Measurements from ENCODE around the gene MAP4K3.

DNA sequence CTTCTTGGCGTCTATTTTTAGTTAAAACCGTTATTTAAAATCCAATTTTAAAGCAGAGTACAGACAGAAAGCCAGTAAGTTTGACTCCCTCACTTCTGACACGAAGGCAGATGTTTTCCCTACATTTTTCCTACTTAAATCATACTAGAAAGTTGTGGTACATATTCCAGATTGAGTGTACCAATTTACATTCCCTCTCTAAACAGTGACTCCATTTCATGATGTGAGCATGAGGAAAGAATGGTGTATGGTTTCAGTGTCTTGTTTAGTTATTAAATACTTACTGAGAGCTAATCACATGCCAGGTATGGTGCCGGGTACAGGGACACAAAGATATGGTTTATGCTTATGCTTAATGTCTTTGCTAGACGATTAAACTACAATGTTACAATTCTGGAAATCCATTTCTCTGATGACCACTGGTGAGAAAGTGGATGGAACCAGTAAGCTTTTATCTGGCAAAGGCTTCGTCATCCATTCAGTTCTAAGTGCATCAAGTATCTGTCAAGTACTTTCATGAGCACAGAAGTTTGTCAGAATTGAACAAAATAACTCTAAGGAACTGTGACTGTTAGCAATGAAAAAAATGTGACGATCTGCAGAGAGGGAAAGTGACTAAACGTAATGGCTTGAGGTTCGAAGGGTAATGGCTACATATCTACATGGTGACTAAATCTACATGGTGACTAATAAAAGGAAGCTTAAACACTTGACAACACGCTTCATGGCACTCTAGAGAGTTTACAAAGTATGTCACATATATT, 25.7 kb downstream of the MAP4K3 start:
- TF ChIP-seq TAF1 (IDR thresholded peaks at IDR 0.05; ENCODE audit: borderline replicate concordance, insufficient read depth, low read length) (no peak), POLR2AphosphoS5 (IDR thresholded peaks at IDR 0.05; ENCODE audit: low read depth, low read length) (no peak), SIN3A (IDR thresholded peaks at IDR 0.05; ENCODE audit: borderline replicate concordance, insufficient read depth, low read length) (no peak)
- TF ChIP-seq, protein P1, sequence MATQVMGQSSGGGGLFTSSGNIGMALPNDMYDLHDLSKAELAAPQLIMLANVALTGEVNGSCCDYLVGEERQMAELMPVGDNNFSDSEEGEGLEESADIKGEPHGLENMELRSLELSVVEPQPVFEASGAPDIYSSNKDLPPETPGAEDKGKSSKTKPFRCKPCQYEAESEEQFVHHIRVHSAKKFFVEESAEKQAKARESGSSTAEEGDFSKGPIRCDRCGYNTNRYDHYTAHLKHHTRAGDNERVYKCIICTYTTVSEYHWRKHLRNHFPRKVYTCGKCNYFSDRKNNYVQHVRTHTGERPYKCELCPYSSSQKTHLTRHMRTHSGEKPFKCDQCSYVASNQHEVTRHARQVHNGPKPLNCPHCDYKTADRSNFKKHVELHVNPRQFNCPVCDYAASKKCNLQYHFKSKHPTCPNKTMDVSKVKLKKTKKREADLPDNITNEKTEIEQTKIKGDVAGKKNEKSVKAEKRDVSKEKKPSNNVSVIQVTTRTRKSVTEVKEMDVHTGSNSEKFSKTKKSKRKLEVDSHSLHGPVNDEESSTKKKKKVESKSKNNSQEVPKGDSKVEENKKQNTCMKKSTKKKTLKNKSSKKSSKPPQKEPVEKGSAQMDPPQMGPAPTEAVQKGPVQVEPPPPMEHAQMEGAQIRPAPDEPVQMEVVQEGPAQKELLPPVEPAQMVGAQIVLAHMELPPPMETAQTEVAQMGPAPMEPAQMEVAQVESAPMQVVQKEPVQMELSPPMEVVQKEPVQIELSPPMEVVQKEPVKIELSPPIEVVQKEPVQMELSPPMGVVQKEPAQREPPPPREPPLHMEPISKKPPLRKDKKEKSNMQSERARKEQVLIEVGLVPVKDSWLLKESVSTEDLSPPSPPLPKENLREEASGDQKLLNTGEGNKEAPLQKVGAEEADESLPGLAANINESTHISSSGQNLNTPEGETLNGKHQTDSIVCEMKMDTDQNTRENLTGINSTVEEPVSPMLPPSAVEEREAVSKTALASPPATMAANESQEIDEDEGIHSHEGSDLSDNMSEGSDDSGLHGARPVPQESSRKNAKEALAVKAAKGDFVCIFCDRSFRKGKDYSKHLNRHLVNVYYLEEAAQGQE (IDR thresholded peaks at IDR 0.05; ENCODE audit: insufficient read depth in 1 of 2, low read depth in 2 of 2, low read length in 2 of 2), result no peak
